IPS-18c (cell line): ENCODE measurements around the gene SPIRE1.
A peak's percentile ranks its signal among the peaks of the same experiment; 100 is the strongest.
"Not testable (repeated sequence)": the region's sequence is repeated elsewhere in the genome, so short reads cannot be mapped to it uniquely, and the experiment has no call there.

Experiments
- H3K4me3 ChIP-seq: 2 replicates; pipeline ENCODE4 v1.7.0; 2013; ENCODE audit warnings: low read depth, mild to moderate bottlenecking, low read length, moderate library complexity; ENCODE audit not compliant: insufficient read depth
- H3K9me3 ChIP-seq: one replicate; pipeline ENCODE4 v1.6.1; 2013; ENCODE audit warnings: mild to moderate bottlenecking, low read length, moderate library complexity; ENCODE audit not compliant: control insufficient read depth, insufficient read depth

SPIRE1 gene

GRCh38 chr18:12656605-12656937 lies 1.3 kb downstream of the SPIRE1 start:
- Histone ChIP-seq H3K9me3 (peaks cover 2% of the 10 kb centered on the region), H3K4me3 (peak overlapping the region; percentile 67)

GRCh38 chr18:12654971-12655370 lies 2.9 kb downstream of the SPIRE1 start:
- peaks cover 2% of the 10 kb centered on the region for H3K9me3 ChIP-seq
- no peak overlapping the region for H3K4me3 ChIP-seq

GRCh38 chr18:12652861-12653401 lies 5.0 kb downstream of the SPIRE1 start:
- H3K4me3 ChIP-seq = no peak overlapping the region

GRCh38 chr18:12651651-12652050 lies 6.3 kb downstream of the SPIRE1 start:
- H3K9me3 ChIP-seq = peaks cover 2% of the 10 kb centered on the region
- no peak overlapping the region for H3K4me3 ChIP-seq

More at GRCh38 chr18:12652861-12653401, 5.0 kb downstream of the SPIRE1 start:
- H3K9me3 ChIP-seq = peaks cover 2% of the 10 kb centered on the region

GRCh38 chr18:12647773-12648172 lies 10.1 kb downstream of the SPIRE1 start:
- Histone ChIP-seq H3K9me3 (no peaks in the 10 kb centered on the region), H3K4me3 (no peak overlapping the region)

GRCh38 chr18:12645751-12646203 lies 12.1 kb downstream of the SPIRE1 start:
- H3K4me3 ChIP-seq = no peak overlapping the region
- no peaks in the 10 kb centered on the region for H3K9me3 ChIP-seq

- Histone ChIP-seq H3K9me3 (no peaks in the 10 kb centered on the region), H3K4me3 (no peak overlapping the region)
Measured at GRCh38 chr18:12645254-12645653, 12.7 kb downstream of the SPIRE1 start.

GRCh38 chr18:12643756-12644155 lies 14.2 kb downstream of the SPIRE1 start:
- not testable (repeated sequence) for H3K9me3 ChIP-seq, H3K4me3 ChIP-seq

- no peaks in the 10 kb centered on the region for H3K9me3 ChIP-seq
- H3K4me3 ChIP-seq = no peak overlapping the region
Measured at GRCh38 chr18:12640881-12641200, 17.1 kb downstream of the SPIRE1 start.

- H3K9me3 ChIP-seq = no peaks in the 10 kb centered on the region
- H3K4me3 ChIP-seq = no peak overlapping the region
Measured at GRCh38 chr18:12639990-12640880, 17.7 kb downstream of the SPIRE1 start.

- Histone ChIP-seq H3K4me3 (no peak overlapping the region), H3K9me3 (no peaks in the 10 kb centered on the region)
Measured at GRCh38 chr18:12638644-12639124, 19.2 kb downstream of the SPIRE1 start.

- no peak overlapping the region for H3K4me3 ChIP-seq
- H3K9me3 ChIP-seq = no peaks in the 10 kb centered on the region
Measured at GRCh38 chr18:12637901-12638643, 19.8 kb downstream of the SPIRE1 start.

GRCh38 chr18:12637393-12637792 lies 20.5 kb downstream of the SPIRE1 start:
- Histone ChIP-seq H3K9me3 (no peaks in the 10 kb centered on the region), H3K4me3 (no peak overlapping the region)

GRCh38 chr18:12631831-12632477 lies 26.0 kb downstream of the SPIRE1 start:
- Histone ChIP-seq H3K4me3 (no peak overlapping the region), H3K9me3 (no peaks in the 10 kb centered on the region)

GRCh38 chr18:12630136-12630535 lies 27.8 kb downstream of the SPIRE1 start:
- Histone ChIP-seq H3K9me3 (no peaks in the 10 kb centered on the region), H3K4me3 (no peak overlapping the region)

GRCh38 chr18:12628706-12629702 lies 28.9 kb downstream of the SPIRE1 start:
- H3K9me3 ChIP-seq = no peaks in the 10 kb centered on the region

More at GRCh38 chr18:12628706-12629702, 28.9 kb downstream of the SPIRE1 start:
- no peak overlapping the region for H3K4me3 ChIP-seq
